Esophagus squamous epithelium (tissue), 5 donors: Measurements from ENCODE around the gene RYR3. TPM values are rescaled to one million over a fixed set of nuclear protein-coding genes. Genes with fewer than 3 reads are reported as not detected.

Source experiments
- DNase-seq: peaks from one replicate; lab custom pipeline; 2025; lab: John Stamatoyannopoulos, UW
- H3K27ac ChIP-seq, 4 donors: fragments of 200-600 bp; sonication (generic); one replicate each; pipeline ENCODE4 v1.5.1; 2016 to 2019; ENCODE audit warnings: mild to moderate bottlenecking in 1 of 4
- H3K27me3 ChIP-seq, 4 donors: fragments of 200-600 bp; sonication (generic); 1 replicate in 3 of 4; 2 replicates in 1 of 4; pipeline versions ENCODE4 v1.5.1 to v1.6.0; 2017 to 2021; ENCODE audit warnings: antibody characterized with exemption in 1 of 4
- H3K36me3 ChIP-seq, 3 donors: fragments of 200-600 bp; sonication (generic); one replicate each; pipeline ENCODE4 v1.5.1; 2016 to 2019
- H3K4me1 ChIP-seq, 3 donors: fragments of 200-600 bp; sonication (generic); one replicate each; pipeline ENCODE4 v1.5.1; 2017 to 2019
- H3K4me3 ChIP-seq, 4 donors: fragments of 200-600 bp; sonication (generic); 1 replicate in 3 of 4; 2 replicates in 1 of 4; pipeline ENCODE4 v1.5.1; 2016 to 2019; ENCODE audit warnings: mild to moderate bottlenecking in 2 of 4, moderate library complexity in 1 of 4
- H3K9me3 ChIP-seq, 3 donors: fragments of 200-600 bp; sonication (generic); one replicate each; pipeline ENCODE4 v1.5.1; 2016 to 2019
- CTCF ChIP-seq, 6 experiments: fragments of 450-650 bp in 4 of 6; fragments of 200-600 bp in 2 of 6; sonication (generic) in 2 of 6; IDR thresholded peaks; one replicate each; pipeline ENCODE4 v1.5.1; 2016 to 2019; ENCODE audit warnings: antibody characterized with exemption in 6 of 6, mild to moderate bottlenecking in 4 of 6, moderate library complexity in 4 of 6
- POLR2A ChIP-seq, 4 donors: fragments of 450-650 bp; IDR thresholded peaks; one replicate each; pipeline ENCODE4 v1.6.1; 2017; ENCODE audit warnings: antibody characterized with exemption in 4 of 4, mild to moderate bottlenecking in 4 of 4, moderate library complexity in 3 of 4
- WGBS, 2 donors: methylation state at CpG; one replicate each; pipeline ENCODE4 v1.1.5; 2018; 5-methylcytosine and 5-hydroxymethylcytosine counted together
- intact Hi-C: fragments of 100-400 bp; cut with DNase I; formaldehyde crosslinking; loops from one replicate; pipeline ENCODE4 v1.15.0; 2022
- total RNA-seq, 4 donors: library from RNA; depleted of rRNA; stranded (reverse); fragments of >200 nt; gene quantifications; one replicate each; pipeline ENCODE4 v1.1.0, GENCODE V29; 2016
- donor health status: DM: yes; HTN: yes; CAD: no.

Gene RYR3
- total RNA-seq, 4 donors from 2014 or later = 0.15 to 4.2 (median 0.43) TPM

DNA sequence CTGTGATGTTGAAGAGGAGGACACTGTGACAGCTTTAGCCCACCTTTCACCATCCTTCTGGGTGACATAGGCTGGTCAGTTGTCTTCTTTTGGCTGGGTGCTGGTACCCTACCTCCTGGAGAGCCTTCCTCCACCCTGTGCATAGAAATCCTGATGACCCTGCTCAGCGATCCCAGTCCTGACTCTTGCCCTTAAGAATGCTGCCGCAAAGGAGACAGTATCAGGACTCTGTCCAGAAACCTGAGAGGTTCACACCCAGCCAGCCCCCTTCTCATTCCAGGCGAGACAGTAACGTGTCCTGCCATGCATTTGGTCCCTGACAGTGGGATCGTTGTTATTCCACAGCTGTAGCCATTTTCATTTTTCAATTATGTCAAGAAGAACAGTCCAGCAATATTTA lies 344.7 kb downstream of the RYR3 start:
- Histone ChIP-seq H3K36me3 (no peaks in the 10 kb centered on the region), H3K4me3 (no peak overlapping the region), H3K4me1 (no peaks in the 10 kb centered on the region), H3K27ac (no peak overlapping the region), H3K9me3 (no peaks in the 10 kb centered on the region), H3K27me3 (no peaks in the 10 kb centered on the region)
- 26 to 48% methylated on average over 4 to 5 of the region's 5 CpGs for WGBS, 2 donors
- intact Hi-C loops = no loop called here
- TF ChIP-seq POLR2A (IDR thresholded peaks at IDR 0.05) = no peak
- TF ChIP-seq CTCF (IDR thresholded peaks at IDR 0.05) = no peak
- DNase-seq = no peak

- intact Hi-C loops = no loop called here
- WGBS, 2 donors = 47 to 61% methylated on average over 6 of the region's 6 CpGs
- DNase-seq = no peak
- no peak for TF ChIP-seq POLR2A (IDR thresholded peaks at IDR 0.05)
- TF ChIP-seq CTCF (IDR thresholded peaks at IDR 0.05) = no peak
- H3K4me3 ChIP-seq = no peak overlapping the region
- H3K9me3 ChIP-seq = no peaks in the 10 kb centered on the region
- H3K4me1 ChIP-seq = no peaks in the 10 kb centered on the region
- H3K27ac ChIP-seq = no peak overlapping the region
- no peaks in the 10 kb centered on the region for H3K36me3 ChIP-seq
- H3K27me3 ChIP-seq = no peaks in the 10 kb centered on the region
These were observed 345.4 kb downstream of the RYR3 start for GRCh38 chr15:33656168-33656567.

DNA sequence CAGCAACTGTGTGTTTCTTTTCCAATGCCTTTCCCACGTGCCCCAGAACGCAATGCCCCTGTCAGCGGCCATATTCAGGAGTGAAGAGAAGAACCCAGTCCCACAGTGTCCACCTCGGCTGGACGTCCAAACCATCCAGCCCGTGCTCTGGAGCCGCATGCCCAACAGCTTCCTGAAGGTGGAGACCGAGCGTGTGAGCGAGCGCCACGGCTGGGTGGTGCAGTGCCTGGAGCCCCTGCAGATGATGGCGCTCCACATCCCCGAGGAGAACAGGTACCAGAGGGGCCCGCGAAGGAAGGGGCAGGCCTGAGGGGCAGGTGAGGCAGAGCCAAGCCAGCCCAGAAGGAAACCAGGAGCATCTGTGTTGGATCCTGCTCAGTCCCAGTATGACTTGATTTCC lies 349.4 kb downstream of the RYR3 start:
- intact Hi-C loops = no loop called here
- Histone ChIP-seq H3K4me1 (no peaks in the 10 kb centered on the region), H3K27me3 (no peaks in the 10 kb centered on the region), H3K9me3 (no peaks in the 10 kb centered on the region), H3K4me3 (no peak overlapping the region), H3K27ac (no peak overlapping the region), H3K36me3 (peaks cover 0 to 6% (median 0%) of the 10 kb centered on the region in 3 donors)
- TF ChIP-seq POLR2A (IDR thresholded peaks at IDR 0.05) (no peak), CTCF (IDR thresholded peaks at IDR 0.05) (no peak)
- WGBS, 2 donors = 82% methylated on average over 4 of the region's 16 CpGs; no CpG with 5 or more reads in 1 of the 2 donors
- no peak for DNase-seq

- H3K4me1 ChIP-seq = no peaks in the 10 kb centered on the region
- H3K9me3 ChIP-seq = no peaks in the 10 kb centered on the region
- H3K4me3 ChIP-seq = no peak overlapping the region
- H3K27ac ChIP-seq = no peak overlapping the region
- no peak for DNase-seq
- H3K36me3 ChIP-seq = peaks cover 0 to 6% (median 0%) of the 10 kb centered on the region in 3 donors
- intact Hi-C loops = no loop called here
- H3K27me3 ChIP-seq = no peaks in the 10 kb centered on the region
- WGBS, 2 donors = 92 to 93% methylated on average over 11 to 14 of the region's 14 CpGs
- TF ChIP-seq CTCF (IDR thresholded peaks at IDR 0.05) (no peak), POLR2A (IDR thresholded peaks at IDR 0.05) (no peak)
These were observed 351.2 kb downstream of the RYR3 start for GRCh38 chr15:33662014-33662413.

DNA sequence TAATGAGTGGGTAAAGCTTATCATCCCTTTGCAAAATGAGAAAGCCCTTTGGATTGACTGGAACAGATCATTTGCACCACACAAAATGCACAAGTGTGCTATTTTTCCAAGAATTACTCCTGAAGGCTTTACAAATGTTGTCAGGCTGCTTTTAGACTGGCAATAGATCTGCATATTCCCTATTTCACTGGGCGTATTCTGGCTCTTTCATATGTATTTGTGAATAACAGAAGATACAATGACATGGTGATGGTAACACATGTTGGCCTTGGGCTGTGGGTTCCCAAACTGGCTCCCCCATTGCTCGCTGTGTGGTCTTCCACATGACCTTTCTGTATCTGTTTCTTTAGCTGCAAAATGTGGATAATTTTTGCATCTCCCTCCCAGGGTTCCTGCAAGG lies 354.2 kb downstream of the RYR3 start:
- TF ChIP-seq CTCF (IDR thresholded peaks at IDR 0.05) (no peak), POLR2A (IDR thresholded peaks at IDR 0.05) (no peak)
- intact Hi-C loops = no loop called here
- WGBS, 2 donors = 78 to 91% methylated on average over 2 of the region's 2 CpGs
- no peak for DNase-seq
- Histone ChIP-seq H3K4me1 (no peaks in the 10 kb centered on the region), H3K36me3 (peaks cover 0 to 6% (median 0%) of the 10 kb centered on the region in 3 donors), H3K27me3 (no peaks in the 10 kb centered on the region), H3K9me3 (no peaks in the 10 kb centered on the region), H3K27ac (no peak overlapping the region), H3K4me3 (no peak overlapping the region)
